GM19468 (cell line): Measurements from ENCODE around the gene MSI1.
"Not testable (repeated sequence)": the region's sequence is repeated elsewhere in the genome, so short reads cannot be mapped to it uniquely, and the experiment has no call there.

Source experiments
- ATAC-seq: cut with Tn5 transposase; IDR thresholded peaks from one replicate; pipeline ENCODE4 v1.9.1; 2021; ENCODE audit warnings: mild to moderate bottlenecking, moderate library complexity, moderate number of reproducible peaks; ENCODE audit not compliant: unreplicated experiment; ENCODE audit errors: extremely low read depth

The MSI1 gene

GRCh38 chr12:120359128-120359527, 9.8 kb downstream of the MSI1 start:
- ATAC-seq = no peak

GRCh38 chr12:120358412-120359100, 10.4 kb downstream of the MSI1 start:
- no peak for ATAC-seq

GRCh38 chr12:120357104-120357503, 11.9 kb downstream of the MSI1 start:
- ATAC-seq = no peak

- ATAC-seq = no peak
These were observed 12.4 kb downstream of the MSI1 start for GRCh38 chr12:120356567-120357030.

- ATAC-seq = no peak
These were observed 15.2 kb downstream of the MSI1 start for GRCh38 chr12:120353556-120354317.

- ATAC-seq = no peak
These were observed 15.8 kb downstream of the MSI1 start for GRCh38 chr12:120353136-120353535.

GRCh38 chr12:120352117-120352516, 16.8 kb downstream of the MSI1 start:
- no peak for ATAC-seq

GRCh38 chr12:120350576-120351350, 18.2 kb downstream of the MSI1 start:
- ATAC-seq = no peak

GRCh38 chr12:120347766-120348165, 21.2 kb downstream of the MSI1 start:
- ATAC-seq = no peak

GRCh38 chr12:120346681-120347080, 22.3 kb downstream of the MSI1 start:
- no peak for ATAC-seq

GRCh38 chr12:120346031-120346430, 22.9 kb downstream of the MSI1 start:
- ATAC-seq = no peak

- ATAC-seq = no peak
These were observed 25.3 kb downstream of the MSI1 start for GRCh38 chr12:120343692-120344091.

GRCh38 chr12:120343039-120343537, 25.9 kb downstream of the MSI1 start:
- ATAC-seq = no peak

GRCh38 chr12:120342175-120343038, 26.6 kb downstream of the MSI1 start:
- ATAC-seq = no peak

- ATAC-seq = no peak
These were observed 29.7 kb downstream of the MSI1 start for GRCh38 chr12:120339256-120339655.

GRCh38 chr12:120337730-120338129, 31.2 kb downstream of the MSI1 start:
- ATAC-seq = no peak

GRCh38 chr12:120336392-120336791, 32.6 kb downstream of the MSI1 start:
- not testable (repeated sequence) for ATAC-seq

- not testable (repeated sequence) for ATAC-seq
These were observed 33.5 kb downstream of the MSI1 start for GRCh38 chr12:120335447-120335846.

- no peak for ATAC-seq
These were observed 36.4 kb downstream of the MSI1 start for GRCh38 chr12:120332523-120332922.

GRCh38 chr12:120332041-120332440, 36.9 kb downstream of the MSI1 start:
- no peak for ATAC-seq
